Prostate gland (tissue), 2 donors: ENCODE results near the gene GPR75. TPM values are rescaled to one million over a fixed set of nuclear protein-coding genes. Genes with fewer than 3 reads are reported as not detected.
A peak's percentile ranks its signal among the peaks of the same experiment; 100 is the strongest.

Experiments
- DNase-seq: peaks from one replicate; pipeline ENCODE4 v3.0.0-alpha.2; 2019; ENCODE audit warnings: low spot score
- H3K27ac ChIP-seq, 2 donors: fragments of 200-600 bp; sonication (generic); 2 replicates each; pipeline ENCODE4 v1.5.1; 2017 to 2019
- H3K27me3 ChIP-seq: fragments of 200-600 bp; sonication (generic); replicated peaks from 2 replicates; pipeline ENCODE4 v1.5.1; 2019; ENCODE audit not compliant: insufficient read depth
- H3K36me3 ChIP-seq, 2 donors: fragments of 200-600 bp; sonication (generic); 1 replicate in 1 of 2; 2 replicates in 1 of 2; pipeline versions ENCODE4 v1.5.1 to v1.8.1; 2017 to 2019
- H3K4me1 ChIP-seq: fragments of 200-600 bp; sonication (generic); replicated peaks from 2 replicates; pipeline ENCODE4 v1.5.1; 2019
- H3K4me3 ChIP-seq, 2 donors: fragments of 200-600 bp; sonication (generic); 2 replicates each; pipeline ENCODE4 v1.5.1; 2017 to 2019
- H3K9me3 ChIP-seq: fragments of 200-600 bp; sonication (generic); 2 replicates; pipeline ENCODE4 v1.5.1; 2017
- POLR2A ChIP-seq: fragments of 450-650 bp; IDR thresholded peaks from one replicate; pipeline ENCODE4 v1.6.1; 2016; ENCODE audit warnings: antibody characterized with exemption, mild to moderate bottlenecking
- POLR2AphosphoS5 ChIP-seq: sonication (generic); formaldehyde crosslinking; IDR thresholded peaks from one replicate; pipeline ENCODE4 v1.6.1; 2017; ENCODE audit warnings: antibody characterized with exemption
- WGBS: methylation state at CpG from one replicate; pipeline ENCODE4 v1.1.5; 2018; 5-methylcytosine and 5-hydroxymethylcytosine counted together
- intact Hi-C: fragments of 100-400 bp; cut with DNase I; formaldehyde crosslinking; loops from one replicate; pipeline ENCODE4 v1.14.2; 2022
- total RNA-seq, 2 donors: library from RNA; depleted of rRNA; stranded (reverse); fragments of >200 nt; gene quantifications; one replicate each; pipeline ENCODE4 v1.1.0, GENCODE V29; 2016
- TF ChIP-seq, protein P1 (sequence below), 4 experiments: fragments of 200-600 bp in 2 of 4; fragments of 450-650 bp in 2 of 4; sonication (generic) in 2 of 4; IDR thresholded peaks; 1 replicate in 3 of 4; 2 replicates in 1 of 4; pipeline ENCODE4 v1.5.1; 2016 to 2019; ENCODE audit warnings: antibody characterized with exemption in 4 of 4, mild to moderate bottlenecking in 2 of 4, moderate library complexity in 2 of 4

GPR75 gene
- total RNA-seq, 2 donors from 2014 or later: 6.1 to 8.3 TPM

DNA sequence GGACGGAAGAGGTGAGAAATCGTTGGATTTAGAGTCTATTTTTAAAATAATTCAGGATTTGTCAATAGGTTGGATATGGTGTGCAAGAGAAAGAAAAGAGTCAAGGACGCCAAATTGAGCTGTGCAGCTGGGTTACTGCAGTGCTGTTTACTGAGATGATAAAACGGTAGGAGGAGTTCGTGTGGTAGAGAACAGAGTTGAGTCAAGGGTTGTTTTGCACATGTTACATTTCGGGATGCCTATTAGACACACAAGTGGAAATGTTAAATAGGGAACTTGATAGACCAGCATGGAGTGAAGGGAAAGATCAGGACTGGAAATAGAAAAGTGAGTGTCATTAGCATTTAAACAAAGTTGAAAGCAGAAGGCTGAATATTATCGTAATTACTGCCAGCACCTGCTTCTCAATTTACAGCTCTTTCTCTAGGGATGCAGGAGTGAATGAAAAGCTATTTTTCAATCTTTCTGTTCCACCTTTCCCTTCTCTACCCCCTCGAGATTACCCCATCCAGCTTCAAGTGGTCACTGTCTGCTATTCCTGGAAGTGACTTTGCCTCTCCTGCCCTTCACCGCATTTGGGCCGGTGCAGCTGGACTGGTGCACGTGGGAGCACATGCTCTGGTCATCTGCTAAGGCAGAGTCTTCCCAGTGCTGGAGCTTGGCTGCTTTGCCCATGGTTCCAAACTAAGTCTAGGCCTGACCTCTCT, 30.3 kb downstream of the GPR75 start:
- H3K9me3 ChIP-seq: no peaks in the 10 kb centered on the region
- H3K27ac ChIP-seq: no peak overlapping the region
- no peaks in the 10 kb centered on the region for H3K4me1 ChIP-seq
- TF ChIP-seq, protein P1, sequence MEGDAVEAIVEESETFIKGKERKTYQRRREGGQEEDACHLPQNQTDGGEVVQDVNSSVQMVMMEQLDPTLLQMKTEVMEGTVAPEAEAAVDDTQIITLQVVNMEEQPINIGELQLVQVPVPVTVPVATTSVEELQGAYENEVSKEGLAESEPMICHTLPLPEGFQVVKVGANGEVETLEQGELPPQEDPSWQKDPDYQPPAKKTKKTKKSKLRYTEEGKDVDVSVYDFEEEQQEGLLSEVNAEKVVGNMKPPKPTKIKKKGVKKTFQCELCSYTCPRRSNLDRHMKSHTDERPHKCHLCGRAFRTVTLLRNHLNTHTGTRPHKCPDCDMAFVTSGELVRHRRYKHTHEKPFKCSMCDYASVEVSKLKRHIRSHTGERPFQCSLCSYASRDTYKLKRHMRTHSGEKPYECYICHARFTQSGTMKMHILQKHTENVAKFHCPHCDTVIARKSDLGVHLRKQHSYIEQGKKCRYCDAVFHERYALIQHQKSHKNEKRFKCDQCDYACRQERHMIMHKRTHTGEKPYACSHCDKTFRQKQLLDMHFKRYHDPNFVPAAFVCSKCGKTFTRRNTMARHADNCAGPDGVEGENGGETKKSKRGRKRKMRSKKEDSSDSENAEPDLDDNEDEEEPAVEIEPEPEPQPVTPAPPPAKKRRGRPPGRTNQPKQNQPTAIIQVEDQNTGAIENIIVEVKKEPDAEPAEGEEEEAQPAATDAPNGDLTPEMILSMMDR (IDR thresholded peaks at IDR 0.05): no peak
- TF ChIP-seq POLR2AphosphoS5 (no peak), POLR2A (no peak)
- no peaks in the 10 kb centered on the region for H3K36me3 ChIP-seq
- H3K27me3 ChIP-seq: no peaks in the 10 kb centered on the region
- intact Hi-C loops: no loop called here
- WGBS: 86% methylated on average over 11 of the region's 11 CpGs
- no peak overlapping the region for H3K4me3 ChIP-seq
- no peak for DNase-seq

DNA sequence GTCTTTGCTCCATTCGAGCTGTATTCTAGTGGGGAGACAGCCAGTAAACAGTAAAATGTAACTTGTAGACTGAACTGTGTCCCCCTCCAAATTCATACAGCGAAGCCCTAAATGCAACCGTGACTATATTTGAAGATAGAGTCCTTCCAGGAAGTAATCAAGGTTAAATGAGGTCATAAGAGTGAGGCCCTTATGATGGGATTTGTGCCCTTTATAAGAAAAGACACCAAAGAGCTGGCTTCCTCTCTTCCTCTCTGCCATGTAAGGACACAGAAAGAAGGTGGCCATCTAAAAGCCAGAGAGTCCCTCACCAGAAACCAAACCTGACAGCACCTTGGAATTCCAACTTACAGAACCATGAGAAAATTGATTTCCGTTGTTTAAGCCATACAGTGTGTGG, 31.4 kb downstream of the GPR75 start:
- no peaks in the 10 kb centered on the region for H3K4me1 ChIP-seq
- no peak overlapping the region for H3K4me3 ChIP-seq
- no peak for DNase-seq
- no peaks in the 10 kb centered on the region for H3K27me3 ChIP-seq
- no peak for TF ChIP-seq POLR2AphosphoS5
- TF ChIP-seq, protein P1 (IDR thresholded peaks at IDR 0.05): no peak
- no peak for TF ChIP-seq POLR2A
- WGBS: 97% methylated on average over 4 of the region's 4 CpGs
- no peaks in the 10 kb centered on the region for H3K9me3 ChIP-seq
- no peaks in the 10 kb centered on the region for H3K36me3 ChIP-seq
- no peak overlapping the region for H3K27ac ChIP-seq
- intact Hi-C loops: no loop called here

DNA sequence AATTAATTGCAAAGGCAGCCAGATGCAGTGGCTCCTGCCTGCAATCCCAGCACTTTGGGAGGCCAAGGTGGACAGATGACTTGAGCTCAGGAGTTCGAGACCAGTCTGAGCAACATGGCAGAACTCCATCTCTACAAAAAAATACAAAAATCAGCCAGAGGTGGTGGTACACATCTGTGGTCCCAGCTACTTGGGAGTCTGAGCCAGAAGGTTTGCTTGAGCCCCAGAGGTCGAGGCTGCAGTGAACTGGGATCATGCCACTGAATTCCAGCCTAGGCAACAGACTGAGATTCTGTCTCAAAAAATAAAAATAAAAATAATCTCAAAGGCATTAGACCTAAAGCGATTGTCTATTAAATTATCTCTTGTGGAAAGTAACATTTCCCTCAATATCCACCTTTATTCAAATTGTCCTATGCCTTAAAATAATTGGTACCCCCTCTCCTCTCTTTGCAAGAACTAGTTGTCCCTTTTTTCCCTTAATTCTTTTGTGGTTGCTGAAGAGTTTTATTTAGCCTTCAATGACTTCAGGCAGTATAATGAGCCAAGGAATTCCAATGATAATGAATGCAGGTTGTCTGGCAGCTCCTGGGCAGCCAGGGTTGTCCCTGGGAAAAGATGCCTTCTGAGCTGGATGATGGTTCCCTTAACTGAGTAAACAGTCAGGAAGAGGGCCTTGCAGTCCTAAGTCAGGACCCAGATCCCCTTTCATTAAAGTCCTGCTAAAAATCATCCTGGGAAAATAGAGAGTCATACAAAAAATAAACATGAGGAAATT, 32.2 kb downstream of the GPR75 start:
- no peak for DNase-seq
- Histone ChIP-seq H3K4me3 (no peak overlapping the region), H3K36me3 (no peaks in the 10 kb centered on the region), H3K4me1 (no peaks in the 10 kb centered on the region), H3K9me3 (no peaks in the 10 kb centered on the region), H3K27ac (peak overlapping the region in 1 of 2 donors; percentile 1), H3K27me3 (no peaks in the 10 kb centered on the region)
- 73% methylated on average over 3 of the region's 3 CpGs for WGBS
- intact Hi-C loops: no loop called here
- TF ChIP-seq POLR2A: no peak
- no peak for TF ChIP-seq POLR2AphosphoS5
- TF ChIP-seq, protein P1 (IDR thresholded peaks at IDR 0.05): no peak

DNA sequence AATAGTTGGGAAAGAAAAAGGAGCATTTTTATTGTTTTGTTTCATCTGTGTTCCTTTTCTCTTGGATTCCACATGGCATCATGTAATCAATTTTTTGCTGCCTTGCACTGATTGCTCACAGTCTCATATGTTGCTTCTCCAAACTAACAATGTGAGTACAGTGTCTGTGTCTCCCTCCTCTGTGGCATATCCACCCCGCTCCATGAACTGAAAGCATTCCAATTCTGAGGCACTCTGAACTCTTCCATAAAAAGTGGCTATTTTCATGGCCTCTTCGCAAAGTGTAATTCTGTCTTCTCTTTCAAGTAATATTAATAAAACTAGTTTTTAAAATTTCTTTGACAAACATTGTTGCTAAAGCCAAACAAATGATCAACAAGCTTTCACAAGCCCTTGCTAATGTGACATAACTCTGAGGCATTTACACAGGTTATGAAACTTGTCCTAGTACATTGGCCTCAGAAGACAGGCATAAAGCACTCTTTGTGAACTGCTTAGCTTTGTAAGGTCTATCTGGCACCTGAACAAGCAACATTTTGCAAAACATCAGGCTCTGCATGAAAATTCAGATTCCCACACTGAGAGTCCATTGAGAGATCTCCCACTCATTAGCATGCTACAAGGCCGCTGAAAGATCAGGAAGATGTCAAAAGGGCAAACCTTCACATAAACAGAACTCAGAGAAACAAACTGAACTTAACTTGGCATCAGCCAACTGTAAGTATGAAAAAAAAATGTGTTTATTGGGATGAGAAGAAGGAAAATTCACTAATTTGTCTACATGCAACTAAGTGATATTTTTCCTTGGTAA, 33.0 kb downstream of the GPR75 start:
- Histone ChIP-seq H3K36me3 (no peaks in the 10 kb centered on the region), H3K9me3 (no peaks in the 10 kb centered on the region), H3K4me1 (no peaks in the 10 kb centered on the region), H3K27me3 (no peaks in the 10 kb centered on the region), H3K4me3 (no peak overlapping the region), H3K27ac (peak overlapping the region; percentile 1 to 15)
- peak; percentile 79 for TF ChIP-seq POLR2AphosphoS5
- TF ChIP-seq, protein P1 (IDR thresholded peaks at IDR 0.05): no peak
- 15% methylated on average over 3 of the region's 3 CpGs for WGBS
- peak; percentile 22 for DNase-seq
- intact Hi-C loops: no loop called here
